H9 (cell line): ENCODE data around the gene CCNY. TPM values are rescaled to one million over a fixed set of nuclear protein-coding genes. Genes with fewer than 3 reads are reported as not detected.

ENCODE experiments used
- DNase-seq: peaks from one replicate; pipeline ENCODE4 v3.0.0-alpha.2; 2017
- H2AFZ ChIP-seq: one replicate; pipeline ENCODE4 v1.6.1; 2013; ENCODE audit warnings: mild to moderate bottlenecking, low read length, control low read depth, moderate library complexity
- H2AK5ac ChIP-seq: 2 replicates; pipeline ENCODE4 v1.6.1; 2013; ENCODE audit warnings: low read length, control low read depth, mixed read lengths; ENCODE audit not compliant: insufficient read length
- H2BK120ac ChIP-seq: one replicate; pipeline ENCODE4 v1.6.1; 2013; ENCODE audit warnings: low read depth, mild to moderate bottlenecking, low read length, control low read depth, inconsistent platforms; ENCODE audit not compliant: poor library complexity, severe bottlenecking
- H2BK12ac ChIP-seq: 2 replicates; pipeline ENCODE4 v1.6.1; 2013; ENCODE audit warnings: low read length, control low read depth, mixed read lengths, low read depth; ENCODE audit not compliant: insufficient read length
- H2BK15ac ChIP-seq: 2 replicates; pipeline ENCODE4 v1.6.1; 2013; ENCODE audit warnings: low read depth, low read length, control low read depth
- H2BK20ac ChIP-seq: one replicate; pipeline ENCODE4 v1.6.1; 2013; ENCODE audit warnings: low read depth, mild to moderate bottlenecking, low read length, control low read depth, inconsistent platforms; ENCODE audit not compliant: poor library complexity, severe bottlenecking
- H2BK5ac ChIP-seq: 2 replicates; pipeline ENCODE4 v1.6.1; 2013; ENCODE audit warnings: low read length, control low read depth, mixed read lengths; ENCODE audit not compliant: insufficient read length
- H3K14ac ChIP-seq: 2 replicates; pipeline ENCODE4 v1.6.1; 2013; ENCODE audit warnings: low read length, control low read depth; ENCODE audit not compliant: insufficient read depth
- H3K18ac ChIP-seq: 2 replicates; pipeline ENCODE4 v1.6.1; 2013; ENCODE audit warnings: low read depth, mild to moderate bottlenecking, mixed read lengths, low read length, control low read depth; ENCODE audit not compliant: insufficient read length
- H3K23ac ChIP-seq: 2 replicates; pipeline ENCODE4 v1.6.1; 2013; ENCODE audit warnings: low read length, control low read depth, mixed read lengths, low read depth; ENCODE audit not compliant: insufficient read length
- H3K23me2 ChIP-seq: 2 replicates; pipeline ENCODE4 v1.6.1; 2013; ENCODE audit warnings: low read depth, mild to moderate bottlenecking, mixed read lengths, low read length, control low read depth; ENCODE audit not compliant: insufficient read length, poor library complexity, severe bottlenecking
- H3K27ac ChIP-seq: 2 replicates; pipeline ENCODE4 v1.5.1; 2013; ENCODE audit warnings: low read length, control low read depth, mixed read lengths, low read depth; ENCODE audit not compliant: insufficient read length
- H3K27me3 ChIP-seq: 2 replicates; pipeline ENCODE4 v1.6.1; 2013; ENCODE audit warnings: low read length, control low read depth, inconsistent platforms; ENCODE audit not compliant: insufficient read depth
- H3K4ac ChIP-seq: 2 replicates; pipeline ENCODE4 v1.6.1; 2013; ENCODE audit warnings: low read depth, mild to moderate bottlenecking, control low read depth, inconsistent platforms, low read length, moderate library complexity
- H3K4me1 ChIP-seq: 2 replicates; pipeline ENCODE4 v1.6.1; 2013; ENCODE audit warnings: low read length, control low read depth, inconsistent platforms; ENCODE audit not compliant: insufficient read depth
- H3K4me2 ChIP-seq: 2 replicates; pipeline ENCODE4 v1.6.1; 2013; ENCODE audit warnings: low read length, control low read depth, mixed read lengths; ENCODE audit not compliant: insufficient read length, insufficient read depth
- H3K56ac ChIP-seq: 2 replicates; pipeline ENCODE4 v1.6.1; 2013; ENCODE audit warnings: low read depth, mild to moderate bottlenecking, mixed read lengths, low read length, control low read depth; ENCODE audit not compliant: insufficient read length
- H3K79me1 ChIP-seq: 2 replicates; pipeline ENCODE4 v1.6.1; 2013; ENCODE audit warnings: low read depth, mild to moderate bottlenecking, moderate library complexity, low read length, control low read depth, inconsistent platforms; ENCODE audit not compliant: insufficient read depth, poor library complexity, severe bottlenecking
- H3K79me2 ChIP-seq: 2 replicates; pipeline ENCODE4 v1.6.1; 2013; ENCODE audit warnings: low read length, control low read depth, inconsistent platforms; ENCODE audit not compliant: insufficient read depth
- H3K9ac ChIP-seq: 2 replicates; pipeline ENCODE4 v1.6.1; 2013; ENCODE audit warnings: low read length, control low read depth, mixed read lengths; ENCODE audit not compliant: insufficient read length; ENCODE audit errors: extremely low read depth
- H3K9me3 ChIP-seq: one replicate; pipeline ENCODE4 v1.6.1; 2013; ENCODE audit warnings: low read depth, low read length, inconsistent platforms; ENCODE audit not compliant: control insufficient read depth
- H3T11ph ChIP-seq: one replicate; pipeline ENCODE4 v1.6.1; 2013; ENCODE audit warnings: mild to moderate bottlenecking, low read length, control low read depth, inconsistent platforms
- H4K20me1 ChIP-seq: one replicate; pipeline ENCODE4 v1.6.1; 2013; ENCODE audit not compliant: control insufficient read depth, insufficient read length, insufficient read depth
- H4K5ac ChIP-seq: 2 replicates; pipeline ENCODE4 v1.6.1; 2013; ENCODE audit warnings: low read depth, mild to moderate bottlenecking, mixed read lengths, low read length, control low read depth; ENCODE audit not compliant: insufficient read length
- H4K8ac ChIP-seq: replicated peaks from 2 replicates; pipeline ENCODE4 v1.6.1; 2013; ENCODE audit warnings: low read length, control low read depth, mixed read lengths, low read depth; ENCODE audit not compliant: insufficient read length
- H4K91ac ChIP-seq: 2 replicates; pipeline ENCODE4 v1.6.1; 2013; ENCODE audit warnings: low read depth, mild to moderate bottlenecking, moderate library complexity, mixed read lengths, low read length, control low read depth; ENCODE audit not compliant: insufficient read length
- H3K27ac Mint-ChIP-seq, 3 experiments: 2 replicates in 2 of 3; 3 replicates in 1 of 3; pipeline ENCODE4 v1.8.0; 2020 to 2021; ENCODE audit warnings: mixed read lengths in 3 of 3, mild to moderate bottlenecking in 1 of 3, moderate library complexity in 1 of 3
- H3K27me3 Mint-ChIP-seq: 2 replicates; pipeline ENCODE4 v1.8.0; 2021; ENCODE audit warnings: low read depth, mild to moderate bottlenecking, moderate library complexity, mixed read lengths
- H3K36me3 Mint-ChIP-seq, 3 experiments: 2 replicates in 2 of 3; 3 replicates in 1 of 3; pipeline ENCODE4 v1.8.0; 2020 to 2021; ENCODE audit warnings: low read depth in 3 of 3, mixed read lengths in 3 of 3; ENCODE audit not compliant: insufficient read depth in 1 of 3
- H3K4me1 Mint-ChIP-seq, 2 experiments: 2 replicates each; pipeline ENCODE4 v1.8.0; 2020; ENCODE audit warnings: mixed read lengths in 2 of 2
- H3K4me3 Mint-ChIP-seq, 2 experiments: 2 replicates in 1 of 2; 3 replicates in 1 of 2; pipeline ENCODE4 v1.8.0; 2020 to 2021; ENCODE audit warnings: mild to moderate bottlenecking in 2 of 2, mixed read lengths in 2 of 2, moderate library complexity in 1 of 2
- H3K9me3 Mint-ChIP-seq, 2 experiments: 2 replicates in 1 of 2; 3 replicates in 1 of 2; pipeline ENCODE4 v1.8.0; 2020; ENCODE audit warnings: mild to moderate bottlenecking in 2 of 2, mixed read lengths in 2 of 2, moderate library complexity in 1 of 2
- CTCF ChIP-seq: fragments of 200-600 bp; sonication (generic); conservative IDR thresholded peaks from 3 replicates; pipeline ENCODE4 v1.8.0; 2021; ENCODE audit warnings: antibody characterized with exemption, mild to moderate bottlenecking
- WGBS: extraction: QIAGEN DNeasy Blood & Tissue Kit; methylation state at CpG from one replicate; pipeline ENCODE4 v1.1.7; 2013; ENCODE audit warnings: missing lambda C conversion rate, low lambda C conversion rate, mixed read lengths; ENCODE audit not compliant: insufficient read length; ENCODE audit errors: extremely low coverage; 5-methylcytosine and 5-hydroxymethylcytosine counted together
- total RNA-seq: library from RNA; stranded (reverse); gene quantifications from 2 replicates; pipeline ENCODE4 v1.2.1, GENCODE V29; 2021

CCNY gene
- total RNA-seq, 1 experiment from 2014 or later, result 62.1 TPM

- H3K27me3 Mint-ChIP-seq, result no peaks in the 10 kb centered on the region
- H3K27me3 ChIP-seq, result no peaks in the 10 kb centered on the region
- no peaks in the 10 kb centered on the region for H3K36me3 Mint-ChIP-seq
- H3K9ac ChIP-seq, result no peak overlapping the region
- peaks cover 7% of the 10 kb centered on the region for H3K79me1 ChIP-seq
- no peaks in the 10 kb centered on the region for H3K23me2 ChIP-seq
- H2BK15ac ChIP-seq, result no peak overlapping the region
- H3K79me2 ChIP-seq, result peaks cover 32% of the 10 kb centered on the region
- no CpG with 5 or more reads among the region's 10 CpGs for WGBS
- H2AK5ac ChIP-seq, result no peak overlapping the region
- H3K27ac Mint-ChIP-seq, result peak overlapping the region in 2 of 3 experiments; percentile 68 to 72; a peak in 3 of 7 replicates
- TF ChIP-seq CTCF, result no peak
- no peaks in the 10 kb centered on the region for H3K9me3 Mint-ChIP-seq
- H3T11ph ChIP-seq, result no peak overlapping the region
- no peak overlapping the region for H2AFZ ChIP-seq
- no peak overlapping the region for H2BK5ac ChIP-seq
- no peak overlapping the region for H3K56ac ChIP-seq
- no peak overlapping the region for H2BK20ac ChIP-seq
- H3K27ac ChIP-seq, result no peak overlapping the region
- no peak overlapping the region for H3K4ac ChIP-seq
- H3K4me2 ChIP-seq, result no peak overlapping the region
- H3K4me1 ChIP-seq, result peaks cover 3% of the 10 kb centered on the region
- H3K23ac ChIP-seq, result no peak overlapping the region
- H3K9me3 ChIP-seq, result no peaks in the 10 kb centered on the region
- H2BK120ac ChIP-seq, result no peak overlapping the region
- no peak overlapping the region for H4K91ac ChIP-seq
- peaks cover 38 to 42% of the 10 kb centered on the region in 2 experiments for H3K4me1 Mint-ChIP-seq
- H2BK12ac ChIP-seq, result no peak overlapping the region
- no peak overlapping the region for H4K5ac ChIP-seq
- H3K4me3 Mint-ChIP-seq, result no peak overlapping the region
- DNase-seq, result no peak
- H3K14ac ChIP-seq, result no peak overlapping the region
- H4K20me1 ChIP-seq, result no peaks in the 10 kb centered on the region
- H3K18ac ChIP-seq, result no peak overlapping the region
- H4K8ac ChIP-seq, result no peak overlapping the region
These were observed 12.5 kb downstream of the CCNY start for GRCh38 chr10:35348609-35349388.
